ENCODE measurements around the gene ABHD4.
A peak's percentile ranks its signal among the peaks of the same experiment; 100 is the strongest.

ABHD4 gene

DNA sequence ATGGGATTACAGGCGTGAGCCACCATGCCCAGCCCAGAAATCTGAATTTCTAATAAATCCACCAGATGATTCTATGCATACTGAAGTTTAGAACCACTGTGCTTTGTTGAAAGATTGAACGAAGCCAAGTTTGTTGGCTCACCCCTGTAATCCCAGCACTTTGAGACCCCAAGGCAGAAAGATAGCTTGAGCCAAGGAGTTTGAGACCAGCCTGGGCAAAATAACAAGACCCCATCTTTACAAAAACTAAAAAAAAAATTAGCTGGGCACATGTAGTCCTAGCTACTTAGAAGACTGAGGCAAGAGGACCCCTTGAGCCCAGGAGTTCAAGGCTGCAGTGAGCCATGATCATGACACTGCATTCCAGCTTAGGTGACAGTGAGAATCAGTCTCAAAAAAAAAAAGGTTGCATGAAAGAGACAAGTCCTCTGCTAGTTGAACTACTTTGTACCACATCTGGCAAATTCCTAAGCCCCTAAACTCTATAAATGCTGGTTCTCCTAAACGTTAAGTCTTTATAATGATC lies 1.7 kb upstream of the ABHD4 start:
- TF ChIP-seq, protein P1, sequence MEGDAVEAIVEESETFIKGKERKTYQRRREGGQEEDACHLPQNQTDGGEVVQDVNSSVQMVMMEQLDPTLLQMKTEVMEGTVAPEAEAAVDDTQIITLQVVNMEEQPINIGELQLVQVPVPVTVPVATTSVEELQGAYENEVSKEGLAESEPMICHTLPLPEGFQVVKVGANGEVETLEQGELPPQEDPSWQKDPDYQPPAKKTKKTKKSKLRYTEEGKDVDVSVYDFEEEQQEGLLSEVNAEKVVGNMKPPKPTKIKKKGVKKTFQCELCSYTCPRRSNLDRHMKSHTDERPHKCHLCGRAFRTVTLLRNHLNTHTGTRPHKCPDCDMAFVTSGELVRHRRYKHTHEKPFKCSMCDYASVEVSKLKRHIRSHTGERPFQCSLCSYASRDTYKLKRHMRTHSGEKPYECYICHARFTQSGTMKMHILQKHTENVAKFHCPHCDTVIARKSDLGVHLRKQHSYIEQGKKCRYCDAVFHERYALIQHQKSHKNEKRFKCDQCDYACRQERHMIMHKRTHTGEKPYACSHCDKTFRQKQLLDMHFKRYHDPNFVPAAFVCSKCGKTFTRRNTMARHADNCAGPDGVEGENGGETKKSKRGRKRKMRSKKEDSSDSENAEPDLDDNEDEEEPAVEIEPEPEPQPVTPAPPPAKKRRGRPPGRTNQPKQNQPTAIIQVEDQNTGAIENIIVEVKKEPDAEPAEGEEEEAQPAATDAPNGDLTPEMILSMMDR (IDR thresholded peaks at IDR 0.05; ENCODE audit: low read depth, low read length), result no peak
- no peak for DNase-seq (ENCODE audit: extremely low read depth, low read depth)

DNA sequence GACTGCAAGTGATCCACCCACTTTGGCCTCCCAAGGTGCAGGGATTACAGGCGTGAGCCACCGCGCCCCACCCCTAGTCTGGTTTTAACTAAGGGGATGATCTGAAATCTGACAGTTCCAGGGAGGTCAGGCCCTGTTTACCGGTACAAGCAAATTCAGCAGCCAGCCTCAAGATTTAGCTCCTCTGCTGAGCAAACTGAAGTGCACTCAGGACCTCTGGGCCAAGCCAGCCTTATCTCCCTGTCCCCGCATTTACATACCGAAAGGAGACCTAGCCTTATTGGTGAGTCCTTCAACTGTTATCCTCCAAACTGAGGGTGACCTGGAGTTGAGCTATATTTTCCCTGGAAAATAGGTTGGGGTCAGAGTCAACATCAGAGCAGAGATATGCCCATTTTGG lies 835 bp upstream of the ABHD4 start:
- no peak for DNase-seq (ENCODE audit: extremely low read depth, low read depth)

DNA sequence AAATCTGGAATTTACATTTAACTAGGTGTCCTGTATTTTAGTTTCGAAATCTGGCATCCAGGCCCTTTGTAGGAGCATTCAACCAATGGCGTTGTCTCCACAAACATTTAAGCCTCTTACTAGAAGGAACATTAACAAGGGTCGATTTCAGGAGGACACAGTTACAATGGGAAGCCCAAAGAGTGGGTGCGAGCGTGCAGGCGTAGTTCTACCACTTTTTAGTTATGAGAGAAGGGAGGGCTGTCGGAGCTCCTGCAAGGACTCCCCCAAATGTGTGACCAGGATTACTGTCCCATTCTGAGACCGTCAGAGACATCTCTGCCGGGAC lies 365 bp upstream of the ABHD4 start:
- no peak for DNase-seq (ENCODE audit: extremely low read depth, low read depth)

More for the DNA sequence above, 835 bp upstream of the ABHD4 start:
- TF ChIP-seq, protein P1 (IDR thresholded peaks at IDR 0.05; ENCODE audit: low read depth, low read length), result no peak

DNA sequence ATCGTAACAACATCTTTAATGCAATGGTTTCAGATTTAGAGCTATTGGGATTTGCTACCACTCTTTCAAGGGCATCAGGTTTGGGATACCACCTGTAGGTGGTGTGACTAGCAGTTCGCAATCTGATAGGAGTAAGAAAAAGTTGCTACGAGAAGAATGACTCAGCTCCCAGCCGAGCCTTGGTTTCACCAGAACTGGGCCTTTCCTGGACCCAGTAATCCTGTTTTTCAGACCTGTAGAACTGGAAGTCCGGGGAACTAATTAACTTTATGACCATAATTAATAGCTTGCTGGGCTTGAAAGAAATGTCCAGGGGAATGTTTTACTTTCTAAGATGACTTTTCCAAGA lies 770 bp downstream of the ABHD4 start:
- TF ChIP-seq, protein P1 (IDR thresholded peaks at IDR 0.05; ENCODE audit: low read depth, low read length), result peak; percentile 36
- peak; percentile 44 for DNase-seq (ENCODE audit: extremely low read depth, low read depth)

More for the DNA sequence above, 365 bp upstream of the ABHD4 start:
- TF ChIP-seq, protein P1 (IDR thresholded peaks at IDR 0.05; ENCODE audit: low read depth, low read length), result no peak

DNA sequence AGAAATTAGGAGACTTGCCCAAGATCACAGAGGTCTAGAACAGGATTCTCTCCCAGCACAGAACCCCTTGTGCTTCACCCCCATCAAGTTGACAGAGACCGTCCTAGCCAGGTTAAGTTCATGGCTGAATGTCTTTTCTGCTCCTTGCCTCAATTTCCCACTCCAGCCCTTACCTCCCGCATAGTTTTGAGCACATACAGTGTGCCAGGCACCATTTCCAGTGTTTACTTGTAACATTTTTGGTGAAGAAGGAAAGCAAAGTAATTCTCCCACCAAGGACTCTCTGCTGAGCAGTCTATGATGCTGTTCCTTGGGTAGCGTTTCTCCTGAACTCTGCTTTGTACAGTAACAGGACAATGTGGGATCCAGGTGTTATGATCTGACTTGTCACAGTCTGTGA lies 1.2 kb downstream of the ABHD4 start:
- no peak for DNase-seq (ENCODE audit: extremely low read depth, low read depth)
- TF ChIP-seq, protein P1 (IDR thresholded peaks at IDR 0.05; ENCODE audit: low read depth, low read length), result no peak

DNA sequence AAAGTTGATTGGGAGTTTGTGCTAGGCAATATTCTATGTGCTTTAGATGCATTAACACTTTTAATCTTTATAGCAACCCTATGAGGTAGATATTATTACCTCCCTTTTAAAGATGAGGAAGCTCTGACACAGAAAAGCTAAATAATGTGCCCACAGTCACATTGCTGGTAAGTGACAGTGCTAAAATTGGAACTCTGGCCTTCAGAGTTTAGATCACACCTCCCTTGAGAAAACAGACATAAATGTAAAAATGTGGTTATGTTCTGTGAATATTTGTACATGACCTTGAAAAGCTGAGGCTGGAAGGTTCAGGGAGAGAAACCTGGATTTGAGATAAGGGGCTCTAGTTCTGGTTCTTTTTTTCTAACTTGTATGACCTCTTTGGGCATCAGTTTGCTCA lies 1.9 kb downstream of the ABHD4 start:
- no peak for DNase-seq (ENCODE audit: extremely low read depth, low read depth)
- TF ChIP-seq, protein P1 (IDR thresholded peaks at IDR 0.05; ENCODE audit: low read depth, low read length), result no peak

DNA sequence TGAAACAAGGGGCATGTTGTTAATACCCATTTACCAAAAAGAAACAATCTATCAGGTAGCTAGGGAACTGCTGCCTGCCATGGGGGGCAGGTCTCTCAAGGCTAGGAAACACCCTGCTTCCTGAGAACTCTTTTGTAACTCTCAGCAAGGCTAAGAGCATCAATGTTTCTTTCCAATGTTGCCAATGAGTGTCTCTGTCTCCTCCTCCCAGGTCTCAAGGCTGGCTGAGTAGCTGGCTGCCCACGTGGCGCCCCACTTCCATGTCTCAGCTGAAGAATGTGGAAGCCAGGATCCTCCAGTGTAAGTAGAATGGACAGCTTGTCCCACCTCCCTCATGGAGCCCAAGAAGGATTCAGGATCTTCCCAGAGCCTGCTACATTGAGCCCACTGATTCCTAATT lies 3.4 kb downstream of the ABHD4 start:
- TF ChIP-seq, protein P1 (IDR thresholded peaks at IDR 0.05; ENCODE audit: low read depth, low read length), result no peak
- no peak for DNase-seq (ENCODE audit: extremely low read depth, low read depth)

All from AG09319 (cell line).